SK-N-MC (cell line): Measurements from ENCODE around the gene CYP46A1.

ENCODE experiments used
- EZH2 ChIP-seq: fragments of 200-600 bp; sonication (generic); IDR thresholded peaks from one replicate; pipeline ENCODE4 v1.6.1; 2017; ENCODE audit warnings: antibody characterized with exemption
- FOXP2 ChIP-seq: optimal IDR thresholded peaks from 2 replicates; pipeline ENCODE3; 2011; ENCODE audit warnings: mild to moderate bottlenecking, moderate library complexity; ENCODE audit not compliant: insufficient read depth; ENCODE audit errors: extremely low read length, control extremely low read depth
- POLR2AphosphoS5 ChIP-seq: IDR thresholded peaks from 2 replicates; pipeline ENCODE4 v1.6.1; 2012; ENCODE audit warnings: mild to moderate bottlenecking, low read depth, low read length, borderline replicate concordance

DNA sequence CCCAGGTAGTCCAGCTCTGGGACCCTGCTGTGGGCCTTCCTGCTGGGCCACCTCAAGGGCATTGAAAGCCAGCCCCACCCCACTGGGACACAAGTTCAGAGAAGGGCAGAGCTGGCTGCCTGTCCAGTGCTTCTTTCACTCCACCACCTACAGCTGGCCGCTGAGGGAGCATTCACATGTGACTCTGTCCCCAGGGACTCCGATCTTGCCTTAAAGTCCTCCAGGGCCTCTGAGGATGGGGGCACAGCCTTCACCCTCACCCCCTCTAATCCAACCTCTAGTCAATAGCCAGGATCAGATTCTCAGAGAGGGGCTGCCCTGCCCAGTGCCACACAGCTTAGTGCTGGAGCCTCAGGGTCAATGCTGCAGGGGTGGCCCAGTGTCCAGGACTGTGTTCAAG, 5.0 kb upstream of the CYP46A1 start:
- no peak for TF ChIP-seq POLR2AphosphoS5
- no peak for TF ChIP-seq EZH2
- no peak for TF ChIP-seq FOXP2
